Stimulated activated CD4-positive, alpha-beta T cell treated with anti-CD3 and anti-CD28 coated beads, Interleukin-1b, Interleukin-23, amount 100 ng/mL, for 48 hours (primary cell): Measurements from ENCODE around the gene CFAP46.
A peak's percentile ranks its signal among the peaks of the same experiment; 100 is the strongest.
"Not testable (repeated sequence)": the region's sequence is repeated elsewhere in the genome, so short reads cannot be mapped to it uniquely, and the experiment has no call there.

ENCODE experiments used
- DNase-seq: peaks from one replicate; pipeline ENCODE4 v3.0.0-alpha.2; 2020

The CFAP46 gene

GRCh38 chr10:132962623-132963429 lies 20.5 kb upstream of the CFAP46 start:
- no peak for DNase-seq

GRCh38 chr10:132961787-132962622 lies 19.6 kb upstream of the CFAP46 start:
- peak; percentile 84 for DNase-seq

GRCh38 chr10:132961420-132961786 lies 19.0 kb upstream of the CFAP46 start:
- DNase-seq = no peak

- no peak for DNase-seq
Observed at GRCh38 chr10:132960631-132961419, 18.5 kb upstream of the CFAP46 start.

GRCh38 chr10:132960071-132960472 lies 17.7 kb upstream of the CFAP46 start:
- DNase-seq = no peak

GRCh38 chr10:132959559-132959961 lies 17.2 kb upstream of the CFAP46 start:
- DNase-seq = no peak

- DNase-seq = no peak
Observed at GRCh38 chr10:132958883-132959558, 16.7 kb upstream of the CFAP46 start.

- DNase-seq = no peak
Observed at GRCh38 chr10:132957981-132958882, 15.9 kb upstream of the CFAP46 start.

GRCh38 chr10:132957131-132957530 lies 14.8 kb upstream of the CFAP46 start:
- DNase-seq = no peak

- DNase-seq = not testable (repeated sequence)
Observed at GRCh38 chr10:132956259-132956658, 13.9 kb upstream of the CFAP46 start.

GRCh38 chr10:132955479-132955878 lies 13.1 kb upstream of the CFAP46 start:
- no peak for DNase-seq

GRCh38 chr10:132953428-132953827 lies 11.1 kb upstream of the CFAP46 start:
- DNase-seq = no peak

- no peak for DNase-seq
Observed at GRCh38 chr10:132951926-132952325, 9.6 kb upstream of the CFAP46 start.

- no peak for DNase-seq
Observed at GRCh38 chr10:132948351-132948750, 6.0 kb upstream of the CFAP46 start.

GRCh38 chr10:132947843-132948242 lies 5.5 kb upstream of the CFAP46 start:
- no peak for DNase-seq

GRCh38 chr10:132946806-132947546 lies 4.6 kb upstream of the CFAP46 start:
- DNase-seq = no peak

GRCh38 chr10:132946311-132946710 lies 3.9 kb upstream of the CFAP46 start:
- DNase-seq = no peak

- no peak for DNase-seq
Observed at GRCh38 chr10:132945894-132946255, 3.5 kb upstream of the CFAP46 start.

- no peak for DNase-seq
Observed at GRCh38 chr10:132945125-132945893, 2.9 kb upstream of the CFAP46 start.

GRCh38 chr10:132944510-132944909 lies 2.1 kb upstream of the CFAP46 start:
- DNase-seq = no peak
